Ovary (tissue), 9 donors: ENCODE data around the gene RAB14. TPM values are rescaled to one million over a fixed set of nuclear protein-coding genes. Genes with fewer than 3 reads are reported as not detected.
"Not testable (repeated sequence)": the region's sequence is repeated elsewhere in the genome, so short reads cannot be mapped to it uniquely, and the experiment has no call there.

Experiments
- DNase-seq, 5 donors: peaks; one replicate each; pipeline ENCODE4 v3.0.0-alpha.2; 2019 to 2020
- H3K27ac ChIP-seq, 2 donors: fragments of 200-600 bp; one replicate each; pipeline versions ENCODE4 v1.5.1 to v1.8.0; 2019 to 2022
- H3K27me3 ChIP-seq: fragments of 200-600 bp; one replicate; pipeline ENCODE4 v1.8.0; 2022
- H3K36me3 ChIP-seq: fragments of 200-600 bp; sonication (generic); one replicate; pipeline ENCODE4 v1.5.1; 2019
- H3K4me1 ChIP-seq: one replicate; pipeline ENCODE4 v1.8.1; 2013; ENCODE audit warnings: mild to moderate bottlenecking, moderate library complexity; ENCODE audit not compliant: insufficient read depth
- H3K4me3 ChIP-seq: fragments of 200-600 bp; sonication (generic); one replicate; pipeline ENCODE4 v1.5.1; 2017
- H3K9me3 ChIP-seq, 2 donors: fragments of 200-600 bp in 1 of 2; sonication (generic) in 1 of 2; one replicate each; pipeline versions ENCODE4 v1.5.1 to v1.8.1; 2013 to 2019; ENCODE audit warnings: mild to moderate bottlenecking in 1 of 2, moderate library complexity in 1 of 2
- CTCF ChIP-seq, 3 donors: fragments of 450-650 bp in 2 of 3; fragments of 200-600 bp in 1 of 3; IDR thresholded peaks; one replicate each; pipeline versions ENCODE4 v1.5.1 to v1.8.0; 2016 to 2022; ENCODE audit warnings: antibody characterized with exemption in 3 of 3, mild to moderate bottlenecking in 1 of 3
- EP300 ChIP-seq: sonication (generic); formaldehyde crosslinking; IDR thresholded peaks from one replicate; pipeline ENCODE4 v1.6.1; 2017; ENCODE audit warnings: antibody characterized with exemption
- POLR2A ChIP-seq: fragments of 450-650 bp; IDR thresholded peaks from one replicate; pipeline ENCODE4 v1.6.1; 2017; ENCODE audit warnings: antibody characterized with exemption, mild to moderate bottlenecking, moderate library complexity
- WGBS, 3 donors: extraction: QIAGEN DNeasy Blood & Tissue Kit in 1 of 3; methylation state at CpG; one replicate each; pipeline versions ENCODE4 v1.1.5 to v1.1.7; 2013 to 2017; 5-methylcytosine and 5-hydroxymethylcytosine counted together
- intact Hi-C, 4 donors: fragments of 100-400 bp; cut with DNase I; formaldehyde crosslinking; loops; one replicate each; pipeline versions ENCODE4 v1.11.0 to v1.15.1; 2022 to 2023
- polyA plus RNA-seq, 2 donors: library from polyadenylated mRNA; stranded (reverse); fragments of 200-250 nt in 1 of 2; fragments of 350-450 nt in 1 of 2; fragmentation: Illumina TruSeq in 1 of 2; extraction: RNeasy Lipid Tissue Mini Kit (QIAGEN cat#74804) in 1 of 2; gene quantifications; one replicate each; pipeline ENCODE4 v1.2.3, GENCODE V29; 2013 to 2014
- small RNA-seq: library from RNA; depleted of rRNA; stranded (forward); fragments of <200 nt; gene quantifications from one replicate; pipeline ENCODE3, GENCODE V24; 2016
- total RNA-seq, 7 donors: library from RNA; depleted of rRNA in 2 of 7; stranded (reverse); fragments of >200 nt in 2 of 7; fragmentation: NEBNext Ultra II Directional in 3 of 7; extraction: Animal tissue kit (Norgen Biotek cat#: 25700) in 3 of 7; gene quantifications; one replicate each; pipeline versions ENCODE4 v1.1.0 to v1.2.4, GENCODE V29; 2016 to 2023
- donor health status: DM: no; HTN: no; CAD: no; lungs with moderate emphysema.
- donor health status: DM: no; HTN: no; CAD: no.
- donor health status: Bipolar disorder and iron deficiency.
- donor health status: DM: yes; HTN: yes; CAD: no.
- donor health status: DM: no; HTN: no; CAD: no.
- donor health status: DM: yes; HTN: yes; CAD: no.

RAB14 gene
- total and polyA plus RNA-seq, 9 donors, result 22.9 to 96.6 (median 57.1) TPM

- no peak overlapping the region for H3K27ac ChIP-seq
- no peaks in the 10 kb centered on the region for H3K27me3 ChIP-seq
- no peaks in the 10 kb centered on the region for H3K9me3 ChIP-seq
- H3K36me3 ChIP-seq, result no peaks in the 10 kb centered on the region
- no peak overlapping the region for H3K4me3 ChIP-seq
- intact Hi-C loops, result no loop called here
- DNase-seq, result no peak
- WGBS, 3 donors, result 87 to 90% (median 90%) methylated on average over 19 of the region's 19 CpGs
- H3K4me1 ChIP-seq, result no peaks in the 10 kb centered on the region
- no peak for TF ChIP-seq POLR2A
- TF ChIP-seq CTCF (IDR thresholded peaks at IDR 0.05), result no peak
- TF ChIP-seq EP300, result no peak
These were observed 68.4 kb downstream of the RAB14 start for GRCh38 chr9:121133104-121133816.

GRCh38 chr9:121129384-121129783 is 72.3 kb downstream of the RAB14 start:
- H3K36me3 ChIP-seq, H3K27ac ChIP-seq, H3K4me3 ChIP-seq, H3K9me3 ChIP-seq, H3K4me1 ChIP-seq, H3K27me3 ChIP-seq, DNase-seq, intact Hi-C loops: not testable (repeated sequence)
- whole genome bisulfite sequencing, 3 donors, result 87 to 96% (median 87%) methylated on average over 3 of the region's 3 CpGs

Small RNA genes within 50 kb of the gene (small RNA-seq; reads per million reads assigned to genes)
- gene RN7SL181P, result not detected

Other genes with a start within 250 kb of the RAB14 start
- 1 to 10 TPM; 3.8 to 7.2 (median 4.6) TPM for gene C5, start 151.6 kb downstream of the RAB14 start, total RNA-seq
- 1 to 10 TPM; 3.0 to 5.4 TPM for gene C5, start 151.6 kb downstream of the RAB14 start, polyA plus RNA-seq
- gene CNTRL, start 126.9 kb downstream of the RAB14 start, total RNA-seq, result 10 to 100 TPM; 16.0 to 27.2 (median 19.8) TPM
- 10 to 100 TPM; 10.0 to 11.7 TPM for gene CNTRL, start 126.9 kb downstream of the RAB14 start, polyA plus RNA-seq
- gene GSN, start 66.3 kb upstream of the RAB14 start, total RNA-seq, result 100 to 1,000 TPM; 188 to 706 (median 295) TPM
- 100 to 1,000 TPM; 370 to 406 TPM for gene GSN, start 66.3 kb upstream of the RAB14 start, polyA plus RNA-seq
- gene STOM, start 168.4 kb upstream of the RAB14 start, total RNA-seq, result 100 to 1,000 TPM in 5 of 7 donors, 10 to 100 TPM in 2; 73.1 to 205 (median 164) TPM
- gene STOM, start 168.4 kb upstream of the RAB14 start, polyA plus RNA-seq, result 100 to 1,000 TPM; 114 to 203 TPM